Muscle layer of colon (tissue), 2 donors: Measurements from ENCODE around the gene ASCC2.

Source experiments
- H3K27ac ChIP-seq: one replicate; pipeline ENCODE4 v1.7.0; 2013; ENCODE audit warnings: low read depth, mild to moderate bottlenecking, low read length, moderate library complexity
- H3K27me3 ChIP-seq, 2 donors: one replicate each; pipeline ENCODE4 v1.7.0; 2013; ENCODE audit warnings: low read length in 2 of 2, mild to moderate bottlenecking in 2 of 2; ENCODE audit not compliant: insufficient read depth in 2 of 2, control insufficient read depth in 1 of 2
- H3K36me3 ChIP-seq: one replicate; pipeline ENCODE4 v1.7.0; 2013; ENCODE audit warnings: mild to moderate bottlenecking, low read length; ENCODE audit not compliant: insufficient read depth
- H3K4me1 ChIP-seq: one replicate; pipeline ENCODE4 v1.7.0; 2013; ENCODE audit warnings: mild to moderate bottlenecking, low read length; ENCODE audit not compliant: insufficient read depth
- H3K4me3 ChIP-seq, 2 donors: one replicate each; pipeline ENCODE4 v1.7.0; 2013; ENCODE audit warnings: low read length in 2 of 2, low read depth in 1 of 2, mild to moderate bottlenecking in 1 of 2, moderate library complexity in 1 of 2
- H3K9ac ChIP-seq: one replicate; pipeline ENCODE4 v1.7.0; 2013; ENCODE audit warnings: low read length
- H3K9me3 ChIP-seq: one replicate; pipeline ENCODE4 v1.7.0; 2013; ENCODE audit warnings: mild to moderate bottlenecking, low read length
- donor health status: abdominal sarcoma.
- donor health status: Adenocarcinoma of cecum.

ASCC2 gene, protein sequence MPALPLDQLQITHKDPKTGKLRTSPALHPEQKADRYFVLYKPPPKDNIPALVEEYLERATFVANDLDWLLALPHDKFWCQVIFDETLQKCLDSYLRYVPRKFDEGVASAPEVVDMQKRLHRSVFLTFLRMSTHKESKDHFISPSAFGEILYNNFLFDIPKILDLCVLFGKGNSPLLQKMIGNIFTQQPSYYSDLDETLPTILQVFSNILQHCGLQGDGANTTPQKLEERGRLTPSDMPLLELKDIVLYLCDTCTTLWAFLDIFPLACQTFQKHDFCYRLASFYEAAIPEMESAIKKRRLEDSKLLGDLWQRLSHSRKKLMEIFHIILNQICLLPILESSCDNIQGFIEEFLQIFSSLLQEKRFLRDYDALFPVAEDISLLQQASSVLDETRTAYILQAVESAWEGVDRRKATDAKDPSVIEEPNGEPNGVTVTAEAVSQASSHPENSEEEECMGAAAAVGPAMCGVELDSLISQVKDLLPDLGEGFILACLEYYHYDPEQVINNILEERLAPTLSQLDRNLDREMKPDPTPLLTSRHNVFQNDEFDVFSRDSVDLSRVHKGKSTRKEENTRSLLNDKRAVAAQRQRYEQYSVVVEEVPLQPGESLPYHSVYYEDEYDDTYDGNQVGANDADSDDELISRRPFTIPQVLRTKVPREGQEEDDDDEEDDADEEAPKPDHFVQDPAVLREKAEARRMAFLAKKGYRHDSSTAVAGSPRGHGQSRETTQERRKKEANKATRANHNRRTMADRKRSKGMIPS

DNA sequence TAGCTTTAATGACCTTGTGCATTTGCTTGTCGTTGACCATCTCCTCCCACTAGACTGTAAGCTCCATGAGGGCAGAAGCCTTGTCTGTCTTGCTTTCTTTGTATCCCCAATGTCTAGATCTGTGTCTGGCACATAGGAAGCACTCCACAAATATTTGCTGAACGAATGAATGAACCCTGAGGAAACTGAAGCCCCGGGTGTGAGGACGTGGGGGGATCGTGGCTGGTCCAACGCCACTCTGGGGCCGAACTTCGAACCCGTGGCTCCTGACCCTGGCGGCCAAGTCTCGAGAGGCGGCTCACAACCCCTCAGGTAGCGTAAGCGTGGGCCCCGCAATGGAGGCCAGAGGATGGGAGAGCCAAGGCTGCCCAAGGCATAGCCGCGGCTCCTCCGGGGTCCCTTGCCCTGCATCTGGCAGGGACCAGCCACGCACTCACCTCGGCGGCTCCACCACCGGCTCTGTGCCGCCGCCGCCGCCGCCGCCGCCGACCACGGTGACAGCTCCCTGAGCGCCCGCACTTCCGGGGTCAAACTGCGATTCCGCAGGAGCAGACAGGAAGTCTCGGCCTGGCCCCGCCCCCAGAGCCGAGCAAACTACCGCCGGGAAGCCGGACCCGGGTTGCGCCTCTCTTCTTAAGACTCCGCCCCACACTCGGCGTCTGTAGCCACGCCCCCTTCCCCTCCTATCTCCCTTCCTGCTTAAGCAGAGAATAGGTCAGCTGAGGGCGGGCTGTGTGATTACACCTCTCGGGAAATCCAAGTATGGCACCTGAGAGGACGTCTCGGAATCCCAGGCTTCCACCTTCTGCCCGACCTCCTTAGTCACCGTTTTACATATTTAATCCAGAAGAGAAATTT is at the start of gene ASCC2:
Gene ASCC2, minus strand, starts transcription at position 534 of the 858 bp plus-strand sequence. CDS start 5,949 bp downstream, outside the sequence.
- H3K9ac ChIP-seq, result peak within 1 kb of the TSS; percentile 90
- H3K4me1 ChIP-seq, result peaks cover 16% of the 10 kb centered on the region
- H3K27me3 ChIP-seq, result no peaks in the 10 kb centered on the region
- peaks cover 13% of the 10 kb centered on the region for H3K36me3 ChIP-seq
- H3K27ac ChIP-seq, result peak within 1 kb of the TSS; percentile 77
- H3K4me3 ChIP-seq, result peak within 1 kb of the TSS; percentile 93 to 98
- no peaks in the 10 kb centered on the region for H3K9me3 ChIP-seq

DNA sequence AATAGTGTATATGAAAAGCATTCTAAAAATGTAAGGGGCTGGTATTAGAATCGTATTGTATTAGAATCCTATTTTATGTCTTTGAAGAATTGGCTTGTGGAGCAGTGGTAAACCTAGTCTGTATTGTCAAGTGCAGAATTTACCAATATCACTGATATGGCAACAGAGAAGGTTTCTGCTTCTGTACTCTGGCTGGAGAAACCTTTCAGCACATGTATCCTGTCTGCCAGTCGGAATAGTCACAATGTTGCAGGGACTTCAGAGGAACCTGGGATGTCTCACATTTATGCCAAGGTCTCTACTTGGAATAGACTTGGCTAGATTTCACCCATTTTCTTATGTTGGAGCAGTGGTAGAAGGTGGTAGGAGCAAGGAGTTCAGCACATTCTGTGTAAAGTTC is 49.3 kb upstream of the ASCC2 start:
- Histone ChIP-seq H3K9me3 (no peaks in the 10 kb centered on the region), H3K4me1 (peaks cover 36% of the 10 kb centered on the region), H3K36me3 (no peaks in the 10 kb centered on the region), H3K4me3 (no peak overlapping the region), H3K27me3 (no peaks in the 10 kb centered on the region), H3K27ac (no peak overlapping the region), H3K9ac (no peak overlapping the region)

DNA sequence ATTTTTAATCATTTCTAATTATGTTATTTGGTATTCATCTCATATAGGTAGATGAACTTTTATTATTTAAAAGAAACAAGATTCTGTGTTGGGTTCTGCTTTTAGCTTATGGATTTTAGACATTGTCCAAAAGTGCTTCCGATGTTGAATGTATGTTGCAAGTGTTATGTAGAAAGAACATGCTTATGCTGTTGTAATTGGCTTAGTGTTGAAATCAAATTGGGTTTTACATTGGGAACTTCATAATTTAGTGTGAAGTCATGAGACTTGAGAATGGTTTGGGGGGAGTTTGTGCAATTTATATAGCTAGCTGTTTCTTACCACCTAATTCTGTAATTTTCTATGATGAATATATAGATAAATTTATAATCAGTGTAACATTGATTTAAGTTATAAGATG is 48.5 kb upstream of the ASCC2 start:
- no peaks in the 10 kb centered on the region for H3K9me3 ChIP-seq
- H3K27me3 ChIP-seq, result no peaks in the 10 kb centered on the region
- no peak overlapping the region for H3K4me3 ChIP-seq
- no peaks in the 10 kb centered on the region for H3K36me3 ChIP-seq
- no peak overlapping the region for H3K9ac ChIP-seq
- peaks cover 36% of the 10 kb centered on the region for H3K4me1 ChIP-seq
- no peak overlapping the region for H3K27ac ChIP-seq

DNA sequence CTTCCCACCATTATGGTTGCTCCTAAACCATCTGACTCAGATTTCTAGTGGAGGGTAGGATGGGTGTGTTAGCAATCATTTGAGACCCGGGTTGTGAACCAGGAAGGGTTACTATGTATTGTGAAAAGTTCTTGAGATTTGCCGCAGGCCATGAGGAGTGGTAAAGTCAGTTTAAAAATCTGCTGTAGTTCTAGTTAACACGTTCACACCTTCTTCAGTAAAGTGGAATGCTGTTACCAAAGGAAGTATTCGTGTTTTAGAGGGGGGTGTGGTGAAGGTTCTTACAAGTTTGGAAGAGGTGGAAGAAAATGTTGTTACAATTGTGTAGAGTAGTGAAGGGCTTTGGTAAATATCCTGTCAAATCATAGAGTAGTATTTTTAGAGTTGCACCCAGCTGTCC is 47.5 kb upstream of the ASCC2 start:
- peaks cover 36% of the 10 kb centered on the region for H3K4me1 ChIP-seq
- H3K9me3 ChIP-seq, result no peaks in the 10 kb centered on the region
- no peak overlapping the region for H3K27ac ChIP-seq
- H3K36me3 ChIP-seq, result no peaks in the 10 kb centered on the region
- no peaks in the 10 kb centered on the region for H3K27me3 ChIP-seq
- no peak overlapping the region for H3K4me3 ChIP-seq
- no peak overlapping the region for H3K9ac ChIP-seq

DNA sequence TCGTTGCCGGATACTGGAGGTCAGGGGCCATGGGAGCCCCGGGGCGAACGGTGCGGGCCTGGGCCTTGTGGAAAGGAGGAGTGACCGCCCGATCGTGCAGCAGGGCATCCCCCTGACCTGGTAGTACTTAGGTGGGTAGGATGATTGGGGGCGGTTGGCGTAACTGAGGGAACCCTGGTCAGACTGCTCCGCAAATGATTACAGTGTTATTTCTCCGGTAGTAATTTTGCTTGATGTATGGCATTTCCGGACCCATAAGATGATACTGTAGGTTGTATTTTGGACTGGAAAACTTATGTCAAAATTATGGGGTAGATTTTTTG is 45.7 kb upstream of the ASCC2 start:
- H3K27ac ChIP-seq, result peak overlapping the region; percentile 74
- H3K36me3 ChIP-seq, result no peaks in the 10 kb centered on the region

DNA sequence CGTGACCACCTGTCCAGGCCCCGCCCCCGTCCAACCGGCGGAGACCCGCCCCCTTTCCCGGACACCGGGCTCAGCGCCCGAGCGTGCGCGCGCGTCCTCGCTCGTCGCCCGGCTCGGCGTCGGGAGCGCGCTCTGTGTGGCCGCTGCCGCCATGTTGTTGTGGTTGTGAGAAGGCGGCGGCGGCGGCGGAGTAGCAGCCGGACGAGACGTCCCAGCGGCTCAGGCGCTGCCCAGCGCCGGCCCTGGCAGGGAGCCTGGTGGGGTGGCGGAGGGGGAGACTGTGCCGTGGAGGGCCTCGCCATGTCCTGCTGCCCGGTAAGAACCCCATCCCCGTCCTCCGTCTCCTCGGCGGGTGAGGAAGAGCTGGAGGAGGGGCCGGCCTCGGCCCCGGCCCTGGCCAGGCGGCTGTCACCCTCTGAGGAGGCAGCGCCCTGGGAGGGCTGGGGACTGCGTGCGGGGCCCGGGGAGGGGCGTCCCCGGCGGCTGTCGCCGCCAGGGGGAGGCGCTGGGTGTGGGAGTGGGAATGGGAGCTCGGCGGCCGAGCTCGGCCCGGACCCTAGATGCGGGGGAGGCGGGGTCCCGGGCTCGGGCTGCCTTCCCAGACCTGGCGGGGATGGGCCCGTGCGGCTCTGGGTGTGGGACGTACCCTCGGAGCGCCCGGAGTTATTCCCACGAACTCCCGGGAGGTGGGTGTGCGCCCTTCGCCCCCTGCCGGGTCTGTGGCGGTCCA is 45.1 kb upstream of the ASCC2 start, which contains the start of gene MTMR3:
Gene MTMR3, plus strand, starts transcription at position 130 of the 730 bp plus-strand sequence. CDS start 87,886 bp downstream, outside the sequence.
- H3K27ac ChIP-seq, result peak within 1 kb of the TSS; percentile 74
- no peaks in the 10 kb centered on the region for H3K9me3 ChIP-seq
- H3K4me1 ChIP-seq, result peaks cover 36% of the 10 kb centered on the region
- H3K9ac ChIP-seq, result peak within 1 kb of the TSS; percentile 50
- no peaks in the 10 kb centered on the region for H3K36me3 ChIP-seq
- H3K27me3 ChIP-seq, result no peaks in the 10 kb centered on the region
- peak within 1 kb of the TSS; percentile 78 for H3K4me3 ChIP-seq

More for the DNA sequence above, 45.7 kb upstream of the ASCC2 start:
- peak overlapping the region; percentile 50 for H3K9ac ChIP-seq
- no peaks in the 10 kb centered on the region for H3K27me3 ChIP-seq
- peaks cover 36% of the 10 kb centered on the region for H3K4me1 ChIP-seq
- H3K9me3 ChIP-seq, result no peaks in the 10 kb centered on the region
- H3K4me3 ChIP-seq, result peak overlapping the region; percentile 78

DNA sequence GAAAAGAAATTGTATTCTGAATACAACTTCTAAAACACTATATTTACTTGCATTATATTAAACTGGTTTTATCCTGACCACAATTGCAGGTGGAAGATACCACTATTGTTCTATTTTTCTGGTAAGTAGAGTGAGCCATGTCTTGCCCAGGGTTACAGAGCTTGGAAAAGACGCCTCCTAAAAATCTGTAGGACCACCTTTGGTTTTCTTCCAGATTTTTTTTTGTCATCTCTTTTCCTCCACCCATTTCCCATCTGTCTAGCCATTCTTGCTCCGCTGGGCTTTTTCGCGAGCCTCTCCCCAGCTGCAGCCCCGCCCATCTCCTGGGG is 44.6 kb upstream of the ASCC2 start:
- Histone ChIP-seq H3K36me3 (no peaks in the 10 kb centered on the region), H3K27me3 (no peaks in the 10 kb centered on the region), H3K27ac (no peak overlapping the region), H3K4me1 (peaks cover 33% of the 10 kb centered on the region), H3K9me3 (no peaks in the 10 kb centered on the region), H3K4me3 (no peak overlapping the region), H3K9ac (no peak overlapping the region)

DNA sequence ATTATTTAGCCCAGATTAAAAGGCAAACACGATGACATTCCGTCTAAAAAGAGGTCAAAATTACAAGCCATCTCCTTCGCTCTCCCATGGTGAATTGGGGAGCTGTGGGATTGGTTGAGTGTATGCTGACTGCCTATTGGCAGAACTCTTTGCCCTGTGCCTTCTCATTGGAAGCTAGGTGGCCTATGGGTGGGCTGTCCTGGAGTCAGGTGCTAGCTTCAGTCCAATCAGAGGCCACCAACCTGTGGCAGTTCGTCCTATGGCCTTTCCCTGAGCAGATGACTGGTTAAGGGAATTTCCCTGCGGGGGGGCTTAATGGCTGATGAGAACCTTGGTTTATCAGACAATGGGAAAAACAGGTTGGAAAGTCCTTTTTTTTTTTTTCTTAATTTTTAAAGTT is 41.7 kb upstream of the ASCC2 start:
- Histone ChIP-seq H3K27me3 (no peaks in the 10 kb centered on the region), H3K9me3 (no peaks in the 10 kb centered on the region), H3K27ac (no peak overlapping the region), H3K9ac (no peak overlapping the region), H3K4me3 (no peak overlapping the region), H3K36me3 (no peaks in the 10 kb centered on the region), H3K4me1 (peaks cover 9% of the 10 kb centered on the region)

DNA sequence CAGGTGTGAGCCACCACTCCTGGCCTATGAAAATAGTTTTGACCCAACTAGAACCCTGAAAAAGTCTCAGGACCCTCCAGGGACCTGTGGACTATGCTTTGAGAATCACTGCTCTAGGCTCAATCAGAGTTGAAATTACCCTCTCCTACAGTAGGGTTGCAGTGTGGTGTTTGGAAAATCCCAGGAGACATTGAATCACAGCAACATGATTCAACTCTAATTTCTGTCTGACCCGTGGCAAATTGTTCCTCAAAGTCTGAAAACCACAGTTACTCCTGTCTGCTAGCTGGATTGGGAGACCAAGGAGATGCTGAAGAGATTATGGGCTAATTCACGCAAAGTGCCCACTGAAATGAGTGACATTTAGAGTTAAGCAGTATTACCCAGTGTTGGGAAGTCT is 39.5 kb upstream of the ASCC2 start:
- H3K27me3 ChIP-seq, result no peaks in the 10 kb centered on the region
- no peaks in the 10 kb centered on the region for H3K36me3 ChIP-seq
- no peak overlapping the region for H3K27ac ChIP-seq
- H3K4me1 ChIP-seq, result no peaks in the 10 kb centered on the region
- H3K9me3 ChIP-seq, result no peaks in the 10 kb centered on the region
- no peak overlapping the region for H3K9ac ChIP-seq
- no peak overlapping the region for H3K4me3 ChIP-seq

DNA sequence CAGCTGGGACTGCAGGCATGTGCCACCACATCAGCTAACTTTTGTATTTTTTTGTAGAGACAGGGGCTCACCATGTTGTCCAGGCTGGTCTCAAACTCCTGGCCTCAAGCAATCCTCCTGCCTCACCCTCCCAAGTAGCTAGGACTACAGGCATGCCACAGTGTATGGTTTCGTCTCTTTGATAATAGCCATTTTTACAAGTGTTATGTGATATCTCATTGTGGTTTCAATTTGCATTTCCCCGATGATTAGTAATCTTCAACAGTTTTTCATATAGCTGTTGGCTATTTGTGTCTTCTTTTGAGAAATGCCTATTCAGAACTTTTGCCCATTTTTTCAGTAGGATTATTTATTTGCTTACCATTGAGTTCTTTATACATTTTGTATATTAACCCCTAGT is 35.9 kb upstream of the ASCC2 start:
- no peak overlapping the region for H3K27ac ChIP-seq
- H3K27me3 ChIP-seq, result no peaks in the 10 kb centered on the region
- no peaks in the 10 kb centered on the region for H3K36me3 ChIP-seq
- H3K9ac ChIP-seq, result no peak overlapping the region
- no peaks in the 10 kb centered on the region for H3K4me1 ChIP-seq
- no peak overlapping the region for H3K4me3 ChIP-seq
- H3K9me3 ChIP-seq, result no peaks in the 10 kb centered on the region

DNA sequence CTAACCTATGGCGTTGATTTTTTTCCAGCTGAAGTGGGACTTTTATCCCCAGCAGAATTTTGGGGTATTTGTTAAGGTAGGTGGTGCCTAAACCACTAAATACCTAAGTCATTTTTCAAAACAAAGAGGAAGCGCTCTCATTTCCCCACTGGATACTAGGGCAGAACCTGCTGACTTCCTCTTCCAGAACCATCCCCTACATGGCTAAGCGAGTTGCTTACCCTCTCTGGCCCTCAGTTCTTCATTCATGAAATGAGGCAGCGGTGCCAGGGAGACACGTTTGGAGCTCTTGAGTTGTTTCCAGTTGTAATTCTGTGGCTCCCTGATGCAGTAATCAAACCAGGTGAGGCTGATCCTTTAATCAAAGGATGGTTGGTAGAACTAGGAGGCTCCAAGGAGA is 34.9 kb upstream of the ASCC2 start:
- no peaks in the 10 kb centered on the region for H3K27me3 ChIP-seq
- no peaks in the 10 kb centered on the region for H3K4me1 ChIP-seq
- H3K27ac ChIP-seq, result no peak overlapping the region
- no peak overlapping the region for H3K4me3 ChIP-seq
- H3K36me3 ChIP-seq, result no peaks in the 10 kb centered on the region
- H3K9me3 ChIP-seq, result no peaks in the 10 kb centered on the region
- H3K9ac ChIP-seq, result no peak overlapping the region
